Measurements from ENCODE around the gene FLRT2.

DNA sequence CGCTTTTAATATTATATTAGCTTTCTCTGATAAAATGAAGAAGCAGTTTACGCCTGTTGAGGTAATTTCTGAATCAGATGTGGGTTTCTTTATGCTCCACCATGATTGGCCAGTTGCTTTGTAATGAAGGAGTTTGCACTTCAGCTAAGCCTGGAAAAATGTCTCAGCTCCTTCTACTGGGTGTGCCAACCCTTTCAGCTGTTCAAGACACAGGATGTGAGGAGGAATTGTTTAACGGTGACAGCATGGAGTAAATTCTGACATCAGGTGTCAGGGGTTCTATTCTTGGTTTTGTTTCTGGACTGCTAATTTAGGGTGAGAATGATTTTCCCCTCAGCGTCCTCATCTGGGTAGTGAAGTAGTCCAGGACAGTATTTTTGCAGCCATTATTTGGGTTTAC, 43.5 kb downstream of the FLRT2 start:
- TF ChIP-seq POLR2AphosphoS5 (IDR thresholded peaks at IDR 0.05; ENCODE audit: low read depth, low read length) (no peak), EZH2 (IDR thresholded peaks at IDR 0.05) (no peak), CEBPB (IDR thresholded peaks at IDR 0.05; ENCODE audit: low read depth) (no peak), POLR2A (IDR thresholded peaks at IDR 0.05; ENCODE audit: borderline replicate concordance, extremely low read depth, insufficient read depth, insufficient read length) (no peak), SRF (IDR thresholded peaks at IDR 0.05; ENCODE audit: low read depth) (no peak), SIN3A (IDR thresholded peaks at IDR 0.05; ENCODE audit: low read depth) (no peak)
- TF ChIP-seq, protein P1, sequence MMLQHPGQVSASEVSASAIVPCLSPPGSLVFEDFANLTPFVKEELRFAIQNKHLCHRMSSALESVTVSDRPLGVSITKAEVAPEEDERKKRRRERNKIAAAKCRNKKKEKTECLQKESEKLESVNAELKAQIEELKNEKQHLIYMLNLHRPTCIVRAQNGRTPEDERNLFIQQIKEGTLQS (IDR thresholded peaks at IDR 0.05): no peak
- TF ChIP-seq, protein P2, sequence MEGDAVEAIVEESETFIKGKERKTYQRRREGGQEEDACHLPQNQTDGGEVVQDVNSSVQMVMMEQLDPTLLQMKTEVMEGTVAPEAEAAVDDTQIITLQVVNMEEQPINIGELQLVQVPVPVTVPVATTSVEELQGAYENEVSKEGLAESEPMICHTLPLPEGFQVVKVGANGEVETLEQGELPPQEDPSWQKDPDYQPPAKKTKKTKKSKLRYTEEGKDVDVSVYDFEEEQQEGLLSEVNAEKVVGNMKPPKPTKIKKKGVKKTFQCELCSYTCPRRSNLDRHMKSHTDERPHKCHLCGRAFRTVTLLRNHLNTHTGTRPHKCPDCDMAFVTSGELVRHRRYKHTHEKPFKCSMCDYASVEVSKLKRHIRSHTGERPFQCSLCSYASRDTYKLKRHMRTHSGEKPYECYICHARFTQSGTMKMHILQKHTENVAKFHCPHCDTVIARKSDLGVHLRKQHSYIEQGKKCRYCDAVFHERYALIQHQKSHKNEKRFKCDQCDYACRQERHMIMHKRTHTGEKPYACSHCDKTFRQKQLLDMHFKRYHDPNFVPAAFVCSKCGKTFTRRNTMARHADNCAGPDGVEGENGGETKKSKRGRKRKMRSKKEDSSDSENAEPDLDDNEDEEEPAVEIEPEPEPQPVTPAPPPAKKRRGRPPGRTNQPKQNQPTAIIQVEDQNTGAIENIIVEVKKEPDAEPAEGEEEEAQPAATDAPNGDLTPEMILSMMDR (IDR thresholded peaks at IDR 0.05 in 2 of 3, conservative IDR thresholded peaks at IDR 0.05 in 1 of 3; ENCODE audit: borderline replicate concordance in 1 of 3, insufficient read depth in 1 of 3, low read depth in 2 of 3, low read length in 2 of 3): no peak
- TF ChIP-seq, protein P3, sequence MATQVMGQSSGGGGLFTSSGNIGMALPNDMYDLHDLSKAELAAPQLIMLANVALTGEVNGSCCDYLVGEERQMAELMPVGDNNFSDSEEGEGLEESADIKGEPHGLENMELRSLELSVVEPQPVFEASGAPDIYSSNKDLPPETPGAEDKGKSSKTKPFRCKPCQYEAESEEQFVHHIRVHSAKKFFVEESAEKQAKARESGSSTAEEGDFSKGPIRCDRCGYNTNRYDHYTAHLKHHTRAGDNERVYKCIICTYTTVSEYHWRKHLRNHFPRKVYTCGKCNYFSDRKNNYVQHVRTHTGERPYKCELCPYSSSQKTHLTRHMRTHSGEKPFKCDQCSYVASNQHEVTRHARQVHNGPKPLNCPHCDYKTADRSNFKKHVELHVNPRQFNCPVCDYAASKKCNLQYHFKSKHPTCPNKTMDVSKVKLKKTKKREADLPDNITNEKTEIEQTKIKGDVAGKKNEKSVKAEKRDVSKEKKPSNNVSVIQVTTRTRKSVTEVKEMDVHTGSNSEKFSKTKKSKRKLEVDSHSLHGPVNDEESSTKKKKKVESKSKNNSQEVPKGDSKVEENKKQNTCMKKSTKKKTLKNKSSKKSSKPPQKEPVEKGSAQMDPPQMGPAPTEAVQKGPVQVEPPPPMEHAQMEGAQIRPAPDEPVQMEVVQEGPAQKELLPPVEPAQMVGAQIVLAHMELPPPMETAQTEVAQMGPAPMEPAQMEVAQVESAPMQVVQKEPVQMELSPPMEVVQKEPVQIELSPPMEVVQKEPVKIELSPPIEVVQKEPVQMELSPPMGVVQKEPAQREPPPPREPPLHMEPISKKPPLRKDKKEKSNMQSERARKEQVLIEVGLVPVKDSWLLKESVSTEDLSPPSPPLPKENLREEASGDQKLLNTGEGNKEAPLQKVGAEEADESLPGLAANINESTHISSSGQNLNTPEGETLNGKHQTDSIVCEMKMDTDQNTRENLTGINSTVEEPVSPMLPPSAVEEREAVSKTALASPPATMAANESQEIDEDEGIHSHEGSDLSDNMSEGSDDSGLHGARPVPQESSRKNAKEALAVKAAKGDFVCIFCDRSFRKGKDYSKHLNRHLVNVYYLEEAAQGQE (IDR thresholded peaks at IDR 0.05; ENCODE audit: low read depth): no peak
- TF ChIP-seq, protein P4, sequence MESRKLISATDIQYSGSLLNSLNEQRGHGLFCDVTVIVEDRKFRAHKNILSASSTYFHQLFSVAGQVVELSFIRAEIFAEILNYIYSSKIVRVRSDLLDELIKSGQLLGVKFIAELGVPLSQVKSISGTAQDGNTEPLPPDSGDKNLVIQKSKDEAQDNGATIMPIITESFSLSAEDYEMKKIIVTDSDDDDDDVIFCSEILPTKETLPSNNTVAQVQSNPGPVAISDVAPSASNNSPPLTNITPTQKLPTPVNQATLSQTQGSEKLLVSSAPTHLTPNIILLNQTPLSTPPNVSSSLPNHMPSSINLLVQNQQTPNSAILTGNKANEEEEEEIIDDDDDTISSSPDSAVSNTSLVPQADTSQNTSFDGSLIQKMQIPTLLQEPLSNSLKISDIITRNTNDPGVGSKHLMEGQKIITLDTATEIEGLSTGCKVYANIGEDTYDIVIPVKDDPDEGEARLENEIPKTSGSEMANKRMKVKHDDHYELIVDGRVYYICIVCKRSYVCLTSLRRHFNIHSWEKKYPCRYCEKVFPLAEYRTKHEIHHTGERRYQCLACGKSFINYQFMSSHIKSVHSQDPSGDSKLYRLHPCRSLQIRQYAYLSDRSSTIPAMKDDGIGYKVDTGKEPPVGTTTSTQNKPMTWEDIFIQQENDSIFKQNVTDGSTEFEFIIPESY (IDR thresholded peaks at IDR 0.05; ENCODE audit: extremely low read depth, insufficient replicate concordance, low read length): no peak

All from HCT116 (cell line).